IMR-90 (cell line): ENCODE data around the gene DYNLRB1. TPM values are rescaled to one million over a fixed set of nuclear protein-coding genes. Genes with fewer than 3 reads are reported as not detected.

Experiments
- ATAC-seq: fragments of 200-7000 bp; cut with Tn5 transposase; 2 replicates; pipeline ENCODE4 v1.9.1; 2020; ENCODE audit warnings: low read depth, mild to moderate bottlenecking, moderate library complexity
- BruUV-seq: library from RNA; stranded (reverse); fragments of 400-500 nt; replicated peaks from 2 replicates; lab custom pipeline; 2021; lab: Mats Ljungman, UMichigan
- CTCF ChIA-PET: fragments of 300-600 bp; formaldehyde crosslinking; extraction: SDS; loops from one replicate; lab custom pipeline; 2021; ENCODE audit warnings: antibody characterized with exemption; lab: Yijun Ruan, JAX
- POLR2A ChIA-PET: fragments of 300-600 bp; sonication (Branson Sonifier 250); formaldehyde crosslinking; loops from one replicate; lab custom pipeline; 2022; ENCODE audit warnings: antibody characterized with exemption; ENCODE audit not compliant: unreplicated experiment; lab: Charles Lee
- DNase-seq: peaks from one replicate; pipeline ENCODE4 v3.0.0; 2013
- H2AFZ ChIP-seq: replicated peaks from 2 replicates; pipeline ENCODE3; 2013; ENCODE audit warnings: low read length, mild to moderate bottlenecking; ENCODE audit not compliant: poor library complexity
- H2AK5ac ChIP-seq: 2 replicates; pipeline ENCODE4 v1.6.1; 2013; ENCODE audit warnings: low read depth, low read length, inconsistent platforms
- H2AK9ac ChIP-seq: replicated peaks from 2 replicates; pipeline ENCODE3; 2013; ENCODE audit warnings: mild to moderate bottlenecking, low read depth, low read length, moderate library complexity; ENCODE audit not compliant: poor library complexity
- H2BK120ac ChIP-seq: 2 replicates; pipeline ENCODE4 v1.6.1; 2013; ENCODE audit warnings: low read depth, low read length, inconsistent platforms
- H2BK15ac ChIP-seq: 3 replicates; pipeline ENCODE4 v1.6.1; 2013; ENCODE audit warnings: low read depth, low read length, inconsistent platforms
- H2BK20ac ChIP-seq: 2 replicates; pipeline ENCODE4 v1.6.1; 2013; ENCODE audit warnings: low read depth, mild to moderate bottlenecking, inconsistent platforms, low read length, moderate library complexity
- H2BK5ac ChIP-seq: 2 replicates; pipeline ENCODE4 v1.6.1; 2013; ENCODE audit warnings: mild to moderate bottlenecking, low read depth, low read length, inconsistent platforms; ENCODE audit not compliant: poor library complexity, severe bottlenecking
- H3K14ac ChIP-seq: replicated peaks from 2 replicates; pipeline ENCODE4 v1.6.1; 2013; ENCODE audit warnings: low read depth, low read length, inconsistent platforms
- H3K18ac ChIP-seq: 2 replicates; pipeline ENCODE4 v1.6.1; 2013; ENCODE audit warnings: low read depth, low read length, control low read depth
- H3K23ac ChIP-seq: 2 replicates; pipeline ENCODE4 v1.6.1; 2013; ENCODE audit warnings: low read depth, low read length, inconsistent platforms
- H3K27ac ChIP-seq: 2 replicates; pipeline ENCODE4 v1.5.1; 2013; ENCODE audit warnings: mild to moderate bottlenecking, control low read depth, low read length; ENCODE audit not compliant: insufficient read depth
- H3K27me3 ChIP-seq: 2 replicates; pipeline ENCODE4 v1.6.1; 2013; ENCODE audit warnings: low read length; ENCODE audit not compliant: control insufficient read depth, insufficient read depth
- H3K36me3 ChIP-seq: 2 replicates; pipeline ENCODE4 v1.6.1; 2013; ENCODE audit warnings: low read length, mixed read lengths; ENCODE audit not compliant: control insufficient read depth, insufficient read depth
- H3K4ac ChIP-seq: 2 replicates; pipeline ENCODE4 v1.6.1; 2013; ENCODE audit warnings: low read depth, low read length, inconsistent platforms
- H3K4me1 ChIP-seq: 2 replicates; pipeline ENCODE4 v1.6.1; 2013; ENCODE audit warnings: low read length, mixed read lengths; ENCODE audit not compliant: control insufficient read depth, insufficient read depth
- H3K4me2 ChIP-seq: 2 replicates; pipeline ENCODE4 v1.6.1; 2013; ENCODE audit warnings: low read depth, mild to moderate bottlenecking, control low read depth, low read length, moderate library complexity
- H3K4me3 ChIP-seq: 2 replicates; pipeline ENCODE4 v1.5.1; 2013; ENCODE audit warnings: low read depth, mild to moderate bottlenecking, control low read depth, low read length, moderate library complexity; ENCODE audit not compliant: insufficient read depth
- H3K56ac ChIP-seq: 2 replicates; pipeline ENCODE4 v1.6.1; 2013; ENCODE audit warnings: low read length, inconsistent platforms; ENCODE audit not compliant: insufficient read depth; ENCODE audit errors: extremely low read depth
- H3K79me1 ChIP-seq, 2 experiments: 2 replicates each; pipeline ENCODE4 v1.6.1; 2013; ENCODE audit warnings: low read length in 2 of 2, inconsistent platforms in 1 of 2, low read depth in 1 of 2
- H3K9ac ChIP-seq: 2 replicates; pipeline ENCODE4 v1.6.1; 2013; ENCODE audit warnings: low read depth, low read length, control low read depth
- H3K9me1 ChIP-seq: 2 replicates; pipeline ENCODE4 v1.6.1; 2013; ENCODE audit warnings: low read length, inconsistent platforms; ENCODE audit not compliant: insufficient read depth
- H3K9me3 ChIP-seq: 2 replicates; pipeline ENCODE4 v1.6.1; 2013; ENCODE audit warnings: low read length; ENCODE audit not compliant: control insufficient read depth, insufficient read depth
- H4K20me1 ChIP-seq: 2 replicates; pipeline ENCODE4 v1.6.1; 2013; ENCODE audit warnings: low read length, inconsistent platforms; ENCODE audit not compliant: insufficient read depth
- H4K5ac ChIP-seq: 2 replicates; pipeline ENCODE4 v1.6.1; 2013; ENCODE audit warnings: mild to moderate bottlenecking, low read depth, low read length, control low read depth
- H4K8ac ChIP-seq, 2 experiments: 2 replicates each; pipeline ENCODE4 v1.6.1; 2013; ENCODE audit warnings: low read depth in 2 of 2, low read length in 2 of 2, control low read depth in 1 of 2, inconsistent platforms in 1 of 2
- H4K91ac ChIP-seq: 2 replicates; pipeline ENCODE4 v1.6.1; 2013; ENCODE audit warnings: low read depth, low read length, inconsistent platforms; ENCODE audit not compliant: insufficient read depth
- MAFK ChIP-seq: IDR thresholded peaks from 2 replicates; pipeline ENCODE4 v1.6.1; 2012; ENCODE audit warnings: low read depth, low read length, improper control_type of control experiment
- SMC3 ChIP-seq: fragments of 150-350 bp; IDR thresholded peaks from 2 replicates; pipeline ENCODE4 v1.6.1; 2016; ENCODE audit warnings: low read depth, mild to moderate bottlenecking, antibody characterized with exemption, low read length, moderate library complexity
- WGBS, 2 experiments: methylation state at CpG; one replicate each; pipeline versions ENCODE4 v1.1.5 to v1.1.7; 2013; ENCODE audit warnings: missing lambda C conversion rate in 2 of 2; ENCODE audit not compliant: insufficient read length in 1 of 2; ENCODE audit errors: extremely low coverage in 2 of 2; 5-methylcytosine and 5-hydroxymethylcytosine counted together
- dilution Hi-C: fragments of 300-500 bp; cut with HindIII; formaldehyde crosslinking; loops from one replicate; pipeline ENCODE4 v1.14.3; 2018; ENCODE audit warnings: low sequenced_read_pairs; ENCODE audit not compliant: unreplicated experiment
- in situ Hi-C: fragments of 300-500 bp; cut with MboI; formaldehyde crosslinking; loops from 3 replicates; pipeline ENCODE4 v1.14.3; 2019; ENCODE audit warnings: low sequenced_read_pairs, inconsistent platforms, mixed read lengths
- intact Hi-C: fragments of 100-400 bp; cut with micrococcal nuclease; formaldehyde crosslinking; loops from 2 replicates; pipeline ENCODE4 v1.10.0; 2022
- polyA plus RNA-seq, 3 experiments: library from polyadenylated mRNA; depleted of rRNA; stranded (reverse); fragments of >200 nt; gene quantifications; 2 replicates each; pipeline ENCODE4 v1.2.3, GENCODE V29; 2012; ENCODE audit warnings: low replicate concordance in 1 of 3
- total RNA-seq: library from RNA; depleted of rRNA; stranded (reverse); fragments of >200 nt; gene quantifications from 2 replicates; pipeline ENCODE4 v1.2.3, GENCODE V29; 2012

The DYNLRB1 gene
- total and polyA plus RNA-seq, 2 of the 4 experiments (the other 2 are of a cell fraction): 82.4 to 380 TPM

- DNase-seq (no peak), ATAC-seq (no peak)
- Histone ChIP-seq H2AK5ac (no peak overlapping the region), H2BK120ac (no peak overlapping the region), H3K79me1 (peaks cover 15 to 50% of the 10 kb centered on the region in 2 experiments), H3K56ac (no peak overlapping the region), H3K4me3 (no peak overlapping the region), H3K4ac (no peak overlapping the region), H3K14ac (no peak overlapping the region), H2BK5ac (no peak overlapping the region), H3K27me3 (no peaks in the 10 kb centered on the region), H3K9me3 (no peaks in the 10 kb centered on the region), H4K20me1 (no peaks in the 10 kb centered on the region), H3K27ac (no peak overlapping the region), H3K23ac (no peak overlapping the region), H3K36me3 (peaks cover 16% of the 10 kb centered on the region), H3K9ac (no peak overlapping the region), H4K5ac (no peak overlapping the region), H2BK15ac (no peak overlapping the region), H4K91ac (no peak overlapping the region), H2AK9ac (no peak overlapping the region), H3K18ac (no peak overlapping the region), H3K4me2 (no peak overlapping the region), H3K9me1 (peaks cover 8% of the 10 kb centered on the region), H2BK20ac (no peak overlapping the region), H2AFZ (no peak overlapping the region), H3K4me1 (peaks cover 7% of the 10 kb centered on the region; the same call in 1 of the 2 replicates), H4K8ac (no peak overlapping the region)
- 80% methylated on average over 1 of the region's 3 CpGs; no CpG with 5 or more reads in 1 of the 2 experiments for WGBS, 2 experiments
- TF ChIP-seq SMC3 (no peak), MAFK (no peak)
- ChIA-PET CTCF (no interaction called here), POLR2A (no interaction called here)
- intact Hi-C loops (no loop called here), dilution Hi-C loops (no loop called here), in situ Hi-C loops (no loop called here)
- BruUV-seq: no TSS peak
Observed at GRCh38 chr20:34511891-34512265, 4.3 kb upstream of the DYNLRB1 start.
